Measurements from ENCODE around the gene RFX6. TPM values are rescaled to one million over a fixed set of nuclear protein-coding genes. Genes with fewer than 3 reads are reported as not detected.
"Not testable (repeated sequence)": the region's sequence is repeated elsewhere in the genome, so short reads cannot be mapped to it uniquely, and the experiment has no call there.

RFX6 gene, protein sequence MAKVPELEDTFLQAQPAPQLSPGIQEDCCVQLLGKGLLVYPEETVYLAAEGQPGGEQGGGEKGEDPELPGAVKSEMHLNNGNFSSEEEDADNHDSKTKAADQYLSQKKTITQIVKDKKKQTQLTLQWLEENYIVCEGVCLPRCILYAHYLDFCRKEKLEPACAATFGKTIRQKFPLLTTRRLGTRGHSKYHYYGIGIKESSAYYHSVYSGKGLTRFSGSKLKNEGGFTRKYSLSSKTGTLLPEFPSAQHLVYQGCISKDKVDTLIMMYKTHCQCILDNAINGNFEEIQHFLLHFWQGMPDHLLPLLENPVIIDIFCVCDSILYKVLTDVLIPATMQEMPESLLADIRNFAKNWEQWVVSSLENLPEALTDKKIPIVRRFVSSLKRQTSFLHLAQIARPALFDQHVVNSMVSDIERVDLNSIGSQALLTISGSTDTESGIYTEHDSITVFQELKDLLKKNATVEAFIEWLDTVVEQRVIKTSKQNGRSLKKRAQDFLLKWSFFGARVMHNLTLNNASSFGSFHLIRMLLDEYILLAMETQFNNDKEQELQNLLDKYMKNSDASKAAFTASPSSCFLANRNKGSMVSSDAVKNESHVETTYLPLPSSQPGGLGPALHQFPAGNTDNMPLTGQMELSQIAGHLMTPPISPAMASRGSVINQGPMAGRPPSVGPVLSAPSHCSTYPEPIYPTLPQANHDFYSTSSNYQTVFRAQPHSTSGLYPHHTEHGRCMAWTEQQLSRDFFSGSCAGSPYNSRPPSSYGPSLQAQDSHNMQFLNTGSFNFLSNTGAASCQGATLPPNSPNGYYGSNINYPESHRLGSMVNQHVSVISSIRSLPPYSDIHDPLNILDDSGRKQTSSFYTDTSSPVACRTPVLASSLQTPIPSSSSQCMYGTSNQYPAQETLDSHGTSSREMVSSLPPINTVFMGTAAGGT
- 1 to 10 TPM in 1 of 2 donors, under 1 TPM in 1; 0.59 to 1.6 TPM for total RNA-seq

- TF ChIP-seq, protein P1, sequence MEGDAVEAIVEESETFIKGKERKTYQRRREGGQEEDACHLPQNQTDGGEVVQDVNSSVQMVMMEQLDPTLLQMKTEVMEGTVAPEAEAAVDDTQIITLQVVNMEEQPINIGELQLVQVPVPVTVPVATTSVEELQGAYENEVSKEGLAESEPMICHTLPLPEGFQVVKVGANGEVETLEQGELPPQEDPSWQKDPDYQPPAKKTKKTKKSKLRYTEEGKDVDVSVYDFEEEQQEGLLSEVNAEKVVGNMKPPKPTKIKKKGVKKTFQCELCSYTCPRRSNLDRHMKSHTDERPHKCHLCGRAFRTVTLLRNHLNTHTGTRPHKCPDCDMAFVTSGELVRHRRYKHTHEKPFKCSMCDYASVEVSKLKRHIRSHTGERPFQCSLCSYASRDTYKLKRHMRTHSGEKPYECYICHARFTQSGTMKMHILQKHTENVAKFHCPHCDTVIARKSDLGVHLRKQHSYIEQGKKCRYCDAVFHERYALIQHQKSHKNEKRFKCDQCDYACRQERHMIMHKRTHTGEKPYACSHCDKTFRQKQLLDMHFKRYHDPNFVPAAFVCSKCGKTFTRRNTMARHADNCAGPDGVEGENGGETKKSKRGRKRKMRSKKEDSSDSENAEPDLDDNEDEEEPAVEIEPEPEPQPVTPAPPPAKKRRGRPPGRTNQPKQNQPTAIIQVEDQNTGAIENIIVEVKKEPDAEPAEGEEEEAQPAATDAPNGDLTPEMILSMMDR (IDR thresholded peaks at IDR 0.05): no peak
- H3K27me3 ChIP-seq: peaks cover 22% of the 10 kb centered on the region
- no peak within 1 kb of the TSS for H3K27ac ChIP-seq
- H3K9me3 ChIP-seq: no peaks in the 10 kb centered on the region
- no peak within 1 kb of the TSS for H3K9ac ChIP-seq (ENCODE audit: low read depth in 2 of 2, low read length in 2 of 2)
- H3K4me3 ChIP-seq: peak within 1 kb of the TSS; percentile 42
- no peaks in the 10 kb centered on the region for H3K4me1 ChIP-seq
- intact Hi-C loops (cut with DNase I): no loop called here
- peak; percentile 24 for DNase-seq
- no peaks in the 10 kb centered on the region for H3K36me3 ChIP-seq
These were observed at the start of gene RFX6 for GRCh38 chr6:116876635-116877611. TSS of gene RFX6 (plus strand) at chr6:116877242. CDS start at chr6:116877276, 34 bp downstream.

DNA sequence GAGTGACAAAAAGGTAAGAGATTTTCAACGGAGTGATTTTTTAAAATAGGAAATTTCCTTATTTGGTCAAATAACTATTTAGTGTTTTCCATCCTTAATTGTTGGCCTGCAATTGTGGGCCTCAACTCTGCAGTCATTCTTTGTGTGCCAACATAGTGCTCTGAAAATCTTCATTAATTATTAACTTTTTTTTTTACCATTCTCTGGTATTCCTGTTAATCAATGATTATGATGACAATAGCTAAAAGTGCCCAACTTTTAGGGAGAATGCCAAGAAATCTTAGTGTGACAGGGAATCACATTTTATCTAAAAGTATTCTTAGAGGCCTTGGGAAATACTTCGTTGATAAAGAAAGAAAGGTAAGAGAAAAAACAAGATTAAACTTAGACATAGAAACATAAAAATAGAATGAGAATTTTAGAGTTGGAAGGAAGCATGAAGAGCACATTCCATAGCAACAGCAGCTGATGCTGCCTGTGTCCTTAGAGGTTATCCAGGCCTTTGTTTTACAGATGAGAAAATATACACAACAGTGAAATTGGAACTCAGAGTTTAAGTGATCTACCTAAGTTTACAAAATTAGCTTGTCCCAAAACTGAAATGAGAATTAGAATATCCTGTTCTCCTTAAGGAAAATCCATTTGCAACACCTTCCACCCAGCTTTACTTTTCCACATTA lies 49.3 kb upstream of the RFX6 start:
- Histone ChIP-seq H3K9ac (ENCODE audit: low read depth in 2 of 2, low read length in 2 of 2) (no peak overlapping the region), H3K27me3 (no peaks in the 10 kb centered on the region), H3K4me1 (no peaks in the 10 kb centered on the region), H3K36me3 (no peaks in the 10 kb centered on the region), H3K4me3 (no peak overlapping the region), H3K9me3 (no peaks in the 10 kb centered on the region), H3K27ac (no peak overlapping the region)
- TF ChIP-seq, protein P1 (IDR thresholded peaks at IDR 0.05): no peak
- DNase-seq: no peak
- intact Hi-C loops (cut with DNase I): no loop called here

- intact Hi-C loops (cut with DNase I): no loop called here
- TF ChIP-seq, protein P1 (IDR thresholded peaks at IDR 0.05): no peak
- H3K4me3 ChIP-seq: no peak within 1 kb of the TSS
- H3K36me3 ChIP-seq: no peaks in the 10 kb centered on the region
- no peaks in the 10 kb centered on the region for H3K27me3 ChIP-seq
- no peaks in the 10 kb centered on the region for H3K4me1 ChIP-seq
- H3K9ac ChIP-seq (ENCODE audit: low read depth in 2 of 2, low read length in 2 of 2): no peak within 1 kb of the TSS
- no peak for DNase-seq
- no peak within 1 kb of the TSS for H3K27ac ChIP-seq
- no peaks in the 10 kb centered on the region for H3K9me3 ChIP-seq
These were observed 48.1 kb upstream of the RFX6 start, which contains the start of gene GPRC6A for GRCh38 chr6:116828983-116829382. TSS of gene GPRC6A (minus strand) at chr6:116829083. CDS start at chr6:116829013, 70 bp downstream.

DNA sequence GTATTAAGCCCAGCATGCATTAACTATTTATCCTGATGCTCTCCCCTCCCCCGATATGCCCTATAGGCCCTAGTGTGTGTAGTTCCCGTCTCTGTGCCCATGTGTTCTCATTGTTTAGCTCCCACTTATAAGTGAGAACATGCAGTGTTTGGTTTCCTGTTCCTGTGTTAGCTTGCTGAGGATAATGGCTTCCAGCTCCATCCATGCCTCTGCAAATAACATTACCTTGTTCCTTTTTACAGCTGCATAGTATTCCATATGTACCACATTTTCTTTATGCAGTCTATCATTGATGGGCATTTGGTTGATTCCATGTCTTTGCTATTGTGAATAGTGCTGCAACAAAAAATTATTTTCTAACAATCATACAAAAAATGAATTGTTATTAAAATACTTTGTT lies 42.5 kb upstream of the RFX6 start:
- intact Hi-C loops (cut with DNase I); H3K9ac ChIP-seq (ENCODE audit: low read depth in 2 of 2, low read length in 2 of 2); H3K27me3 ChIP-seq; H3K4me3 ChIP-seq; H3K36me3 ChIP-seq; DNase-seq; H3K9me3 ChIP-seq; H3K4me1 ChIP-seq; H3K27ac ChIP-seq: not testable (repeated sequence)

DNA sequence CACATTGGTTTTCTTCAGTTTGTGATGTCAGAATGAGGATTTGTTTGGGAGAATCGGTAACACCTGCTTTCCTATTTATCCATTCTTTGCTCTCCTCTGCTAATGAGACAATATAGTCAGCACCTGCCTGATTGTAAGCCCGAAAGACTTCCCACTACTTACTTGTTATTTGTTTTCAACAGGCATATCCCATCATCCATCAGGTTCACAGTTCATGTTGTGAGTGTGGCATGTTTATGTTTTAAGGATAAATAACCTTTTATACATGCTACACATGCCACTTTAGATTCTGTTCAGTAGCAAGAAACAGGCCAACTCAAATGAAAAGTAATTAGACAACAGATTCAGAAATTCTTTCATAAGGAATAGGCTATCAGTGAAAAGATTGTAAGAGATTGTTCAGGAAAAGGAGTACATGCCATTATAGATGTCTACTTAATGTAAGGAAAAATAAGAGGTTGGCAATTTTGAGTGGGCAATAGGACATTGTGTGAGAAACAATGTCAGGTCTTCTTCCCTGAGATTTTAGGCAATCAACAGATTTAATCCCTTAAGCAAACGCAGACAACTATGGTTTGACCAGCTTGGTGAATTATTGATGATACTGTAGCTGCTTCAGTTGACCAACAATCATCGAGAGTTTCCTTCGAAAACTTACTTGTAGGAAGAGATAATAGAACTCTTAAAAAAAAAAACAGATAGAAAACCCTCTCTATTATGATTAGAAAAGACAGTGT lies 40.3 kb upstream of the RFX6 start:
- Histone ChIP-seq H3K9me3 (no peaks in the 10 kb centered on the region), H3K27me3 (no peaks in the 10 kb centered on the region), H3K27ac (no peak overlapping the region), H3K9ac (ENCODE audit: low read depth in 2 of 2, low read length in 2 of 2) (no peak overlapping the region), H3K4me3 (no peak overlapping the region), H3K4me1 (no peaks in the 10 kb centered on the region), H3K36me3 (no peaks in the 10 kb centered on the region)
- no peak for DNase-seq
- intact Hi-C loops (cut with DNase I): no loop called here
- TF ChIP-seq, protein P1 (IDR thresholded peaks at IDR 0.05): no peak

Measured in colonic mucosa (tissue), 4 donors.